ENCODE results near the gene UPF2. TPM values are rescaled to one million over a fixed set of nuclear protein-coding genes. Genes with fewer than 3 reads are reported as not detected.

UPF2 gene
- polyA plus RNA-seq, 1 donor (not counting 4 experiments of a cell fraction or from before 2014, with no cell fraction given), result 20.3 TPM

DNA sequence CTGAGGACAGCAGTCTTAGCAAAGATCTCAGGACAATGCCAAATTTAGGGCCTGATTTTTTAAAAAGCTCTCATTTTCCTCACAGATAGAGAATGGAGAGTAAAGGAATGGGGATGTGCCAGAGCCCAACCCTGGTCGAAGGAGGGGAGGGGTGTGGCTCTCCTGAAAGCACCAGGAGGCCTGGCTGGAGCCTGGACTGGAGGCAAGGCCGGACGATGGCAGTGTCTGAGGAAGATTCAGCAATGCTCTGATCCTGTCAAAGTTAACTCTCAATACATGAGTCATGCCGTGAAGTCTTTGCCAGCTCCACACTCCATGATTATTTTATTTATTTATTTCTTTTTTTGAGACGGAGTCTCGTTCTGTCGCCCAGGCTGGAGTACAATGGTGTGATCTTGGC is 108.3 kb downstream of the UPF2 start:
- FAIRE-seq, result no peak

DNA sequence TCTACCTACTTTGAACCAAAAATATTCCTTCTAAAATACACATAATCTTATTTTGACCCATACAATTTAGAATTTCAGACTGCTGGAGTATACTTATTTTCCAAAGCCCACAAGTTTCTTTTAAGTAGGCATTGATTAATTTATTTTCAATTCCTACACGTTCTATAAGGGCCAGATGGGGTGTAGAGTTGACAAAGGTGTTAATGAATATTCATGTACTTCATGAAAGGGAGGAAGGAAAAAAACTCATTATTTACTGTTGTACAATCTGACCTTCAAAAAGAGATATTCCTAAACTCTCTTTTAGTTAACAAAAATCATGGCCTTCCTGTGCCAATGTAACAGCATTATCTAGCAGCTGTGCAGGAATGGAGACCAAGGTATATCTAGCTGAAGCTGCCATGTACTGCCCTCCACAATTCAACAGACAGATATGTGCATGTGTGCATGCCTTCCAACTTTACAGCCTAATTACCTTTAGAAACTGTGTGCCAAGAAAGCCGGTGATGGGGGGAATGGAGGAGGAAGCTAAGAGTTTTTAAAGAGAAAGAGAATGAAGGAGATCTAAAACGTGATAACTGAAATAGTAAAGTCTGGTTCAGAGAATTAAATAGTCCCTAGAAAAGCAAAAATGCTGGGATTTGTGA is 108.9 kb downstream of the UPF2 start:
- no peak overlapping the region for H2AFZ ChIP-seq (ENCODE audit: control insufficient read depth, low read length)
- no peak overlapping the region for H3K9ac ChIP-seq (ENCODE audit: control insufficient read depth, extremely low read depth, insufficient read depth, low read length)
- H3K36me3 ChIP-seq (ENCODE audit: control insufficient read depth in 2 of 2, extremely low read depth in 1 of 2, insufficient read depth in 2 of 2, low read length in 2 of 2), result peaks cover 10 to 24% of the 10 kb centered on the region in 2 experiments
- no peak overlapping the region for H3K4me3 ChIP-seq (ENCODE audit: control insufficient read depth in 2 of 3, extremely low read depth in 1 of 3, insufficient read depth in 2 of 3, low read depth in 1 of 3, low read length in 3 of 3)
- no peaks in the 10 kb centered on the region for H4K20me1 ChIP-seq (ENCODE audit: control insufficient read depth, extremely low read depth, insufficient read depth, low read length)
- H3K4me1 ChIP-seq (ENCODE audit: control insufficient read depth, extremely low read depth, insufficient read depth, low read length), result peaks cover 6% of the 10 kb centered on the region
- dilution Hi-C loops (cut with MboI; ENCODE audit: extremely low pct_ligation_motif_present, low sequenced_read_pairs), result no loop called here
- no peaks in the 10 kb centered on the region for H3K79me2 ChIP-seq (ENCODE audit: control insufficient read depth, insufficient read depth, low read length)
- no peaks in the 10 kb centered on the region for H3K9me3 ChIP-seq (ENCODE audit: control insufficient read depth, low read depth, low read length)
- H3K4me2 ChIP-seq (ENCODE audit: control insufficient read depth, extremely low read depth, insufficient read depth, low read depth, low read length), result no peak overlapping the region
- H3K27ac ChIP-seq (ENCODE audit: control insufficient read depth, insufficient read depth, low read length), result no peak overlapping the region
- DNase-seq (ENCODE audit: low read depth, low spot score), result no peak
- no peak for TF ChIP-seq EZH2 (IDR thresholded peaks at IDR 0.05; ENCODE audit: low read length)
- TF ChIP-seq, protein P1, sequence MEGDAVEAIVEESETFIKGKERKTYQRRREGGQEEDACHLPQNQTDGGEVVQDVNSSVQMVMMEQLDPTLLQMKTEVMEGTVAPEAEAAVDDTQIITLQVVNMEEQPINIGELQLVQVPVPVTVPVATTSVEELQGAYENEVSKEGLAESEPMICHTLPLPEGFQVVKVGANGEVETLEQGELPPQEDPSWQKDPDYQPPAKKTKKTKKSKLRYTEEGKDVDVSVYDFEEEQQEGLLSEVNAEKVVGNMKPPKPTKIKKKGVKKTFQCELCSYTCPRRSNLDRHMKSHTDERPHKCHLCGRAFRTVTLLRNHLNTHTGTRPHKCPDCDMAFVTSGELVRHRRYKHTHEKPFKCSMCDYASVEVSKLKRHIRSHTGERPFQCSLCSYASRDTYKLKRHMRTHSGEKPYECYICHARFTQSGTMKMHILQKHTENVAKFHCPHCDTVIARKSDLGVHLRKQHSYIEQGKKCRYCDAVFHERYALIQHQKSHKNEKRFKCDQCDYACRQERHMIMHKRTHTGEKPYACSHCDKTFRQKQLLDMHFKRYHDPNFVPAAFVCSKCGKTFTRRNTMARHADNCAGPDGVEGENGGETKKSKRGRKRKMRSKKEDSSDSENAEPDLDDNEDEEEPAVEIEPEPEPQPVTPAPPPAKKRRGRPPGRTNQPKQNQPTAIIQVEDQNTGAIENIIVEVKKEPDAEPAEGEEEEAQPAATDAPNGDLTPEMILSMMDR (optimal IDR thresholded peaks at IDR 0.05 in 1 of 3, IDR thresholded peaks at IDR 0.05 in 1 of 3, conservative IDR thresholded peaks at IDR 0.05 in 1 of 3; ENCODE audit: extremely low read depth in 1 of 3, insufficient read depth in 2 of 3, low read length in 3 of 3), result no peak
- H3K27me3 ChIP-seq (ENCODE audit: control insufficient read depth, extremely low read depth, insufficient read depth, low read length), result no peaks in the 10 kb centered on the region
- H3K9me1 ChIP-seq (ENCODE audit: control insufficient read depth, extremely low read depth, insufficient read depth, low read length), result no peaks in the 10 kb centered on the region
- FAIRE-seq, result no peak

More for the DNA sequence above, 108.3 kb downstream of the UPF2 start:
- H3K4me3 ChIP-seq (ENCODE audit: control insufficient read depth in 2 of 3, extremely low read depth in 1 of 3, insufficient read depth in 2 of 3, low read depth in 1 of 3, low read length in 3 of 3), result no peak overlapping the region
- no peak overlapping the region for H3K9ac ChIP-seq (ENCODE audit: control insufficient read depth, extremely low read depth, insufficient read depth, low read length)
- DNase-seq (ENCODE audit: low read depth, low spot score), result no peak
- H3K79me2 ChIP-seq (ENCODE audit: control insufficient read depth, insufficient read depth, low read length), result no peaks in the 10 kb centered on the region
- H4K20me1 ChIP-seq (ENCODE audit: control insufficient read depth, extremely low read depth, insufficient read depth, low read length), result no peaks in the 10 kb centered on the region
- dilution Hi-C loops (cut with MboI; ENCODE audit: extremely low pct_ligation_motif_present, low sequenced_read_pairs), result no loop called here
- H3K27ac ChIP-seq (ENCODE audit: control insufficient read depth, insufficient read depth, low read length), result no peak overlapping the region
- H3K9me1 ChIP-seq (ENCODE audit: control insufficient read depth, extremely low read depth, insufficient read depth, low read length), result no peaks in the 10 kb centered on the region
- no peaks in the 10 kb centered on the region for H3K9me3 ChIP-seq (ENCODE audit: control insufficient read depth, low read depth, low read length)
- H3K4me1 ChIP-seq (ENCODE audit: control insufficient read depth, extremely low read depth, insufficient read depth, low read length), result peaks cover 6% of the 10 kb centered on the region
- TF ChIP-seq, protein P1 (optimal IDR thresholded peaks at IDR 0.05 in 1 of 3, IDR thresholded peaks at IDR 0.05 in 1 of 3, conservative IDR thresholded peaks at IDR 0.05 in 1 of 3; ENCODE audit: extremely low read depth in 1 of 3, insufficient read depth in 2 of 3, low read length in 3 of 3), result no peak
- TF ChIP-seq EZH2 (IDR thresholded peaks at IDR 0.05; ENCODE audit: low read length), result no peak
- no peaks in the 10 kb centered on the region for H3K27me3 ChIP-seq (ENCODE audit: control insufficient read depth, extremely low read depth, insufficient read depth, low read length)
- no peak overlapping the region for H2AFZ ChIP-seq (ENCODE audit: control insufficient read depth, low read length)
- peaks cover 7 to 24% of the 10 kb centered on the region in 2 experiments for H3K36me3 ChIP-seq (ENCODE audit: control insufficient read depth in 2 of 2, extremely low read depth in 1 of 2, insufficient read depth in 2 of 2, low read length in 2 of 2)
- H3K4me2 ChIP-seq (ENCODE audit: control insufficient read depth, extremely low read depth, insufficient read depth, low read depth, low read length), result no peak overlapping the region
